Breast epithelium (tissue), 3 donors: ENCODE results near the gene SEPTIN5.

Experiments
- CTCF ChIP-seq, 3 donors: fragments of 450-650 bp; IDR thresholded peaks; one replicate each; pipeline ENCODE4 v1.5.1; 2016 to 2017; ENCODE audit warnings: antibody characterized with exemption in 3 of 3, mild to moderate bottlenecking in 3 of 3, moderate library complexity in 3 of 3
- POLR2AphosphoS5 ChIP-seq, 3 donors: sonication (generic); formaldehyde crosslinking; IDR thresholded peaks; one replicate each; pipeline ENCODE4 v1.6.1; 2017; ENCODE audit warnings: antibody characterized with exemption in 3 of 3

GRCh38 chr22:19765477-19766239 is 51.4 kb downstream of the SEPTIN5 start:
- TF ChIP-seq POLR2AphosphoS5 (IDR thresholded peaks at IDR 0.05) (no peak), CTCF (IDR thresholded peaks at IDR 0.05) (no peak)
